Stimulated activated naive CD8-positive, alpha-beta T cell treated with anti-CD3 and anti-CD28 coated beads, Interleukin-15, Interleukin-2, amounts not matched to agents 100 ng/mL and 50 ng/mL, for 24 hours (primary cell): Measurements from ENCODE around the gene ASTL.
"Not testable (repeated sequence)": the region's sequence is repeated elsewhere in the genome, so short reads cannot be mapped to it uniquely, and the experiment has no call there.

Experiments
- H3K27ac Mint-ChIP-seq: one replicate; pipeline ENCODE4 v1.8.0; 2021; ENCODE audit warnings: mild to moderate bottlenecking, mixed read lengths
- H3K27me3 Mint-ChIP-seq: one replicate; pipeline ENCODE4 v1.8.0; 2021; ENCODE audit warnings: mixed read lengths
- H3K36me3 Mint-ChIP-seq: one replicate; pipeline ENCODE4 v1.8.0; 2021; ENCODE audit warnings: low read depth, mixed read lengths
- H3K4me1 Mint-ChIP-seq: one replicate; pipeline ENCODE4 v1.8.0; 2021; ENCODE audit warnings: low read depth, mixed read lengths
- H3K4me3 Mint-ChIP-seq: one replicate; pipeline ENCODE4 v1.8.0; 2021; ENCODE audit warnings: mild to moderate bottlenecking, mixed read lengths
- H3K9me3 Mint-ChIP-seq: one replicate; pipeline ENCODE4 v1.8.0; 2021; ENCODE audit warnings: mixed read lengths

ASTL gene

DNA sequence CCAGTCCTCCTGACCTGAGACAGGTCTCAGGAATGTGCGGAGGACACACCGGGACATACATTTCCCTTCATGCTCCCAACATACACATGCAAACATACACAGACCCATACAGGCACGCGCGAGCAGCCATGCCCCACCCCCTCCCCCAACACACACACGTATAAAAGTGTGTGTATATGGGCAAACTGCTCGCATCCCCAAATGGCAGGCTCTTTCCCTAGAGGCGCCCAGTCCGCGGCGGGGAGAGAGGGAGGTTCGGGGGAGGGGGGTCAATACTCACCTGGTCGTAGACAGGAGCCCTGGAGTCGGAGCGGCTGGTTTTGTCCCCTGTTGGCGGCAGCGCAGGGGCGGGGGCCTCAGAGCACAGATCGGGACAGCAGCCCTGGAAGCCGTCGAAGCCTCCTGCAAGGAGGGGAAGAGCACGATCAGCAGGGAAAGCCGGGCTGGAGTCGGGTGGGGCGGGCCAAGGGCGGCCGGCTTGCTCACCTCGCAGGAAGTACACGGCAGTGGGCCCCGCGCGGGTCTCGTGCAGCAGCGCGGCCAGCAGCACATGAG is 6.3 kb upstream of the ASTL start:
- Mint-ChIP-seq H3K4me1 (peaks cover 76% of the 10 kb centered on the region), H3K9me3 (no peaks in the 10 kb centered on the region), H3K36me3 (peaks cover 27% of the 10 kb centered on the region), H3K27me3 (no peaks in the 10 kb centered on the region), H3K27ac (peak overlapping the region; percentile 95), H3K4me3 (peak overlapping the region; percentile 96)

DNA sequence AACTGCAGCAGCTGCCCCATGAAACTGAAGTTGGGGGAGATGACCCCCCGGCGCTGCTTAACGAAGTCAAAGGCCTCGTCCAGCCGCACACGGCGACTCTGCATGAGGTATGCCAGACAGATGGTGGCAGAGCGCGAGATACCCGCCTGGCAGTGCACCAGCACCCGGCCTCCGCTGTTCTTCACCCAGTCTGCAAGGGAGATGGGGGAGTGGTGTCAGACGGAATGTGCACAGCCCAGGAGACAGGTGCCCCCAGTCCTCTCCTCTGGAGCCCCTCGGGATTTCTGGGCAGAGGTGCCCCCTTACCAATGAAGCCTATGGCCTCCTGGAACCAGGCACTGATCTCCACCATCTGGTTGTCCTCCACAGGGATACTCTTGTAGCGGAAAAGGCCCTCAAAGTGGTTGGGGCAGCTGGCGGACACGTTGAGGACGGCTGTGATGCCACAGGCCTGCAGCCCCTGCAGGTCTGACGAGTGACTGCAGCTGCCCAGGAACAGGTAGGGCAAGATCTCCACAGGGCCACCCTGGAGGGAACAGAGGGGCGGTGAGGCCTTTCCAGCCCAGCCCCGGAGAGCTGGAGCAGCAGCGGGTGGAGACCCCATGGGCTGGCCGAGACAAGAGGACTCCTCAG is 5.7 kb upstream of the ASTL start:
- Mint-ChIP-seq H3K36me3 (peaks cover 27% of the 10 kb centered on the region), H3K27ac (peak overlapping the region; percentile 95), H3K4me3 (peak overlapping the region; percentile 96), H3K27me3 (no peaks in the 10 kb centered on the region), H3K4me1 (peaks cover 76% of the 10 kb centered on the region), H3K9me3 (no peaks in the 10 kb centered on the region)

DNA sequence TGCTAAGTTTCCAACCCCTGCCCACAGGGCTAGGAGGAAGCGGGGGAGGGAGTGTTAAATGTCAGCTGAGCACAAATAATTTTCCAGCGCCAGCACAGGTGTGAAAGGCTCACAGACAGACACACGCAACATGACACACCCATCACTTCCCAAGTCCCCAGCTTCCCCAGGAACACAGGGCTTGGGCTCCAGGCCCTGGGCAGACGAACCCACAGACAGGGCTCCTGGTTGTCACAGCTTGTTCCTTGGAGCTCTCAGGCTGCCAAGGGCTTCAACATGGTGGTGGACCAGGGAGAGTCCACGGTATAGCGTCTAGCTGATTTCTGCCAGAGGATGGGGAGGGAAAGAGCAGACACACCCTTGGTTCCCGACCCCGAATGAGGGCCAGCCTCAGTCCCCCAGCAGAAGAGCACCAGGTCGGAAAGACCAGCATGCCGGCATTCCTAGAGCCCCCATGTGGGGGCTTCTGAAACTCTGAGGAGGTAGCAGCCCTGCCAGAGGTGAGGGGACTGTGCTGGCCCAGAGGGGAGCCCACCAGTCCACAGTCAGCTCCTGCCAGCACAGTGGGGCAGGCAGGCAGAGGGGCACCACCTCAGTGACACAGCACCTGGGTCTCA is 5.0 kb upstream of the ASTL start:
- H3K36me3 Mint-ChIP-seq, result peaks cover 27% of the 10 kb centered on the region
- H3K4me1 Mint-ChIP-seq, result peaks cover 73% of the 10 kb centered on the region
- H3K27me3 Mint-ChIP-seq, result no peaks in the 10 kb centered on the region
- no peaks in the 10 kb centered on the region for H3K9me3 Mint-ChIP-seq
- H3K27ac Mint-ChIP-seq, result peak overlapping the region; percentile 95
- H3K4me3 Mint-ChIP-seq, result peak overlapping the region; percentile 96

DNA sequence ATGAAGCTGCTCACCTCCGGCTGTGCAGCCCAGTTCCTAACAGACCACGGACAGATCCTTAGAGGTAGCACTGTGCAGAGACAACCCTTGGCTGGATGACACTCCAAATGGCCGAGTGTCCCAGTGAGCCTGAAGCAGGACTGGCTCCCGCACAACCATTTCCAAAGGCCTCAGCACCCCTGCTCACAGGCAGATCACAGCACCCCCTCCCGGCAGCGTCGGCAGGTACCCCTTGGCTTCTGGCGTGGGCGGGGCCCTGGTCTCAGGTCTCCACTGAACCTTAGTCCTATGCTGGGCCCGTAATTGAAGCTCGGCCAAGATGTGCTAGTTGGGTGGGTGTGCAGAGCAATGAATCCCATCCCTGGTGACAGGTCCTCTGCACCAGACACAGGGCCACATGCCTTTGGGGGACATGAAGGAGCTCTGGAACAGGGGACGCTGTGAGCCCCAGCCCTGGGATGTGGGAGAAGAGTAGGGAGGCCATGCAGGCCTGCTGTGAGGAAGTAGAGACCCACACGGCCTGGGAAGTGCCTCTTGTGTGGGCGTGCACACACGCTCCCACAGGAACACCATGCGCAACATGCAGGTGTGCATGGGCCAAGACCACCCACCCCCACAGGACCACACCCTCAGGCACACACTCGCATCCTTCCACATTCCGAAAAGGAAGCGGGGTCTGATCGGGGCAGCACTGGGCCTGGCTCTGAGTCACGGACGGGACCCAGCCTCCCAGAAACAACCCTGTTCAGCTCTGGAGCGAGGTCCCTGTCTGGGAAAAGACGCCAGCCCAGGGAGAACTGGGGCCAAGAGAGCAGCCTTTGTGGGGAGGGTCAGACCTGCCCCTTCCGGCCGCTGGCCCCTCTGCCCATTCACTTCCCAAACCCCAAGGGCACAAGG is 4.2 kb upstream of the ASTL start:
- Mint-ChIP-seq H3K4me3 (peak overlapping the region; percentile 96), H3K27me3 (no peaks in the 10 kb centered on the region), H3K36me3 (peaks cover 27% of the 10 kb centered on the region), H3K27ac (peak overlapping the region; percentile 95), H3K9me3 (no peaks in the 10 kb centered on the region), H3K4me1 (peaks cover 64% of the 10 kb centered on the region)

DNA sequence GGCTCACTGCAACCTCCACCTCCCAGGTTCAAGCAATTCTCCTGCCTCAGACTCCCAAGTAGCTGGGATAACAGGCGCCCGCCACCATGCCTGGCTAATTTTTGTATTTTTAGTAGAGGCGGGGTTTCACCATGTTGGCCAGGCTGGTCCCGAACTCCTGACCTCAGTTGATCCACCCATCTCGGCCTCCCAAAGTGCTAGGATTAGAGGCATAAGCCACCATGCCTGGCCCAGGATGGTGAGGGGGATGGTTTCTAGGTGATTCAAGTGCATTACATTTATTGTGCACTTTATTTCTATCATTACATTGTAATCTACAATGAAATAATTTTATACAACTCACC is 3.3 kb upstream of the ASTL start:
- not testable (repeated sequence) for H3K27me3 Mint-ChIP-seq, H3K9me3 Mint-ChIP-seq
- peak overlapping the region; percentile 96 for H3K4me3 Mint-ChIP-seq
- H3K36me3 Mint-ChIP-seq, result peaks cover 27% of the 10 kb centered on the region
- peaks cover 56% of the 10 kb centered on the region for H3K4me1 Mint-ChIP-seq
- peak overlapping the region; percentile 31 for H3K27ac Mint-ChIP-seq

DNA sequence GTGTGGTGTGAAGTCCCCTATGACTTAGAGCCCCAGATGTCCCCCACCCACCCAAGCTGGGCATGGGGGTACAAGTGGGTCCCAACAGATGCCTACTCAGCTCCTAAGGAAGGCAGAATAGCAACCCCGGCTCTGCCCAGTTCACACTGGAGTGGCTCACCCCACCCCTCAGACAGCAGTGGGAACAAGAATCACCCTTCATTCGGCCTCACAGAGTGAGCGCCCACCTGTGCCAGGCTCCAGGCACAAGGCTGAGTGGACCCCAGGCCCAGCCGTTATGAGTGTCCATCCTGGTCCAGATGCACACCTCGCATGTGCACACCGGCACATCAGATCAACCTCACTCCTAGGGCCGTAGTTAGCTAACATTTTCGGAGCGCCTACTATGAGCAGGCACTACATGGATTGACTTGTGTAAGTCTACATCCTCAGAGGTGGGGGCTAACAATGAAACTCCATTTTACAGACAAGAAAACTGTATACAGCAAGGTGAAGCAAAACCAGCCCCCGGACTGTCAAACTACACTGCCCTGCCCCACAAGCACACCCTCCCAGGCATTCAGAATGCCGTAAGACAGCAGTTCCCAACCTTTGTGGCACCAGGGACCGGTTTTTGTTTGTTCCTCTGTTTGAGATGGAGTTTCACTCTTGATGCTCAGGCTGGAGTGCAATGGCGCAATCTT is 2.8 kb upstream of the ASTL start:
- peak overlapping the region; percentile 31 for H3K27ac Mint-ChIP-seq
- peaks cover 27% of the 10 kb centered on the region for H3K36me3 Mint-ChIP-seq
- peak overlapping the region; percentile 96 for H3K4me3 Mint-ChIP-seq

DNA sequence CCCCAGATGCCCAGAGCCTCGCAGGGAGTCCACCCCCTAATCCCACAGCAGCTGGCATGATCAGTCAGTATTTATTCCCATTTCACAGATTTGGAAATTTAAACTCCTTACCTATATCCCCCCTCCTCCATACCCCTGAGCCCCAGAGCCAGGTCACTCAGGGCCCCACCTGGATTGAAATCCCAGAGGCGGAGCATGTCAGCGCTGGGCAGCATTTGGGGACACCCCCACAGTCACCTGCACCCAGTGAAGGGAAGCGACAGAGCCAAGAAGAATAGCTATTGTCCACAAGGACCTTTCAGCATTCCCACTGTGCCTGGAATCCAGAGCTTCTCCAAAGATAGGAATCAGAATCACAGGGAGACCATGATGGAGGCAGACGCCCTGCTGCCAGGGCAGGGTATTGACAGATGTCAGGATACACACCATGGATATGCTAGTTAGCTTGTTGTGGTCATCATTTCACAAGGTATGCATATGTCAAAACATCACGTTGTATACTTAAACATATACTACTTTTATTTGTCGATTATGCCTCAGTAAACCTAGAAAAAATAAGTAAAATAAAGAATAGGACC is 968 bp upstream of the ASTL start:
- Mint-ChIP-seq H3K27ac (no peak overlapping the region), H3K4me3 (peak overlapping the region; percentile 14), H3K27me3 (no peaks in the 10 kb centered on the region), H3K36me3 (peaks cover 21% of the 10 kb centered on the region), H3K4me1 (peaks cover 45% of the 10 kb centered on the region), H3K9me3 (no peaks in the 10 kb centered on the region)

More for the DNA sequence above, 2.8 kb upstream of the ASTL start:
- Mint-ChIP-seq H3K27me3 (no peaks in the 10 kb centered on the region), H3K9me3 (no peaks in the 10 kb centered on the region), H3K4me1 (peaks cover 51% of the 10 kb centered on the region)

DNA sequence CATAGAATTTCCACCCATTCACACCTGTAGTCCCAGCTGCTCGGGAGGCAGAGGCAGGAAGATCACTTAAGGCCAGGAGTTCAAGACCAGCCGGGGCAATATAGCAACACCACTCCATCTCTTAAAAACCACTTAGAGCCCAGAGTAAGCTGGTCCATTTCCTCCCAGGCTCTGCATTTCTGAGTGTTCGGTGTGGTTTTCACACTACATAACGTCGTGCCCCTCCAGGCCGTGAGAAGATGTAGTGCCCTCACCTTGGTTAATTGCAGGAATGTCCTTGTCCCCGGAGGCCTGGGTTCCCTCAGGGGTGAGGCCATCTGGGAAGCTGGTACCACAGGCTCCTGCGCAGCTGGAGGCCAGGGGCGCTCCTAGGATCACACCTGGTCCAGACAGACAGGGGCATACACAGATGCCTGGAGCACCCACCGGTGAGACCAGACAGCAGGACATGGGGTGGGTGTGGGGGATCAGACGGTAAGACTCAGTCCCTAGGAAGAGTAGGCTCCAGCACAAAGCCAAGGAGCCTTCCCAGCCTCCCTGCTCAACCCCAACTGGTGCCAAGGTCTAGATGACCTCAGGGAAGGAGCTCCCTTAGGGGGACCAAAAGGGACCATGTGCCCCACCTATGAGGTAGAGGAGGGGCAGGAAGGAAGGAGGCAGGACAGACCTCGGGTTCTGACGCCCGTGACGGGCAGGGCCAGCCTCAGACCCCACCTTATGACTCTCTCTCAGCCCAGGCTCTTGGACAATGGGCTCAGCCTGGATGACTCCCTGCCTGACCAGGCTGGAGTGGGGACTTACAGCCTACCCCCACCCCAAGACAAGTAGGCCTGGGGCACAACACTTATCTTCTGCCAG is 752 bp downstream of the ASTL start:
- Mint-ChIP-seq H3K9me3 (no peaks in the 10 kb centered on the region), H3K36me3 (peaks cover 4% of the 10 kb centered on the region), H3K4me3 (no peak overlapping the region), H3K27me3 (no peaks in the 10 kb centered on the region), H3K27ac (no peak overlapping the region), H3K4me1 (peaks cover 32% of the 10 kb centered on the region)

DNA sequence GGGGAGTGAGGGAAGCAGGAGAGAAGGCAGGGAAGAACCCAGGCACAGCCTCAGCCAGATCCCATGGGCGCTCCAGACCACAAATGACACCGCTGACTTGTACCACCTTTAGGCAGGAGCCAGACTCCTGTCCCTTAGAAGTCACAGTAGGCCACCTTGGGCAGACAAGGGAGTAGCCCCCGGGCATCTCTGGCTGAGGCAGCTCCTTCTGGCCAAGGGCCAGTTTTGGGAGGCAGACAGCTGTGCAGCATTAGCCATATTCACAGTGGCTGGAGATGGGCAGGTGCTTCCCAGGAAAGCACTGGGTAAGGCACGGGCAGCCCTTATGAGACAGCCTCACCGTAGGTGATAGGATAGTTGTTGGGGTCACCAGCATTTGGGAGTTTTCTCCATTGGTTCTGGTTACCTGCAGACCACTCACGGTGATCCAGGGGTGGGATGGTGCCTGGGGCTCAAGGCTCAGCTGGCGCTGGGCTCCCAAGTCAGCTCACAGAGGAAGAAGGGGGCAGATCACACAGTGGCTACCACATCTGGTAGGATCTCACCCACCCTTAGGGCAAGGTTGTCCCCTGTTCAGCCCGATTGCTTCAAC is 2.1 kb downstream of the ASTL start:
- no peaks in the 10 kb centered on the region for H3K27me3 Mint-ChIP-seq
- H3K27ac Mint-ChIP-seq, result no peak overlapping the region
- no peaks in the 10 kb centered on the region for H3K36me3 Mint-ChIP-seq
- H3K9me3 Mint-ChIP-seq, result no peaks in the 10 kb centered on the region
- no peak overlapping the region for H3K4me3 Mint-ChIP-seq
- H3K4me1 Mint-ChIP-seq, result peaks cover 29% of the 10 kb centered on the region

DNA sequence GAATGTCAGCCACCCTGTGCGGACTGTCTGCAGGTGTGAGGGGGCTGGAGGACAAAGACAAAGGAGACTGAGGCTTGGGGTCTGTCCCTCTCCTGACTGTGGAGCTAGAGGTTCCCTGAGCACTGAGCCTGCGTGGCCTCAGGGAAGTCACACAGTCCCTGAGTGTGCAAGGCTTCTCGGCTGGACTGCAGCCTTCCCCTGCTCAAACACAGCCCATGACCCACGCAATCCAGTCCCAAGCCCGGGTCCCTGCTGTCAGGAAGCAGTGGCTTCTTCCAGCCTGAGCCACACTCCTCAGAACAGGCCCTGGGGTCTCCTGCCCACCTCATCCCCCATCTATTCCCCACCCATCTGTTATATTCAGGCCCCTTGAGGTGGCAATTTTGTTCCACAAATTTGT is 2.7 kb downstream of the ASTL start:
- Mint-ChIP-seq H3K27ac (no peak overlapping the region), H3K27me3 (no peaks in the 10 kb centered on the region), H3K4me1 (peaks cover 31% of the 10 kb centered on the region)

DNA sequence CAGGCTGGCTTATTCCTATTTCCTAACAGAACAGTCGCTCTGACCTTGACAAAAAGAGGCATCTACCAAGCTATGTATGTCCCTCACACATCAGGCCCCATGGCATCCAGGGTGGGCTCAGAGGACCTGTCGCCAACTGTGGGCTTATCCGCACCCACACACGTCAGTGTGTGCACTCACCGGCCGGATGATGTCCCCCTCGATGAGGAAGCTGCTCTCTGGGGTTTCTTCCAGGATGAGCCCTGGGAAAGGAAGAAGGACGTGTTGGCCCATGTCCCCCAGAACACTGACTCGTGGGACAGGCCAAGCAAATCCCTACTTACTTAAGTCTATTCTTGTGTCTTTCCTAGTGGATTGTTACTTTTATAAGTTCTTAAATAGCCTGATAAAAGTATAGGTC is 3.1 kb downstream of the ASTL start:
- H3K27me3 Mint-ChIP-seq, result no peaks in the 10 kb centered on the region
- no peaks in the 10 kb centered on the region for H3K36me3 Mint-ChIP-seq
- H3K27ac Mint-ChIP-seq, result no peak overlapping the region
- no peaks in the 10 kb centered on the region for H3K9me3 Mint-ChIP-seq
- peaks cover 33% of the 10 kb centered on the region for H3K4me1 Mint-ChIP-seq
- H3K4me3 Mint-ChIP-seq, result no peak overlapping the region

More for the DNA sequence above, 2.7 kb downstream of the ASTL start:
- Mint-ChIP-seq H3K4me3 (no peak overlapping the region), H3K9me3 (no peaks in the 10 kb centered on the region), H3K36me3 (no peaks in the 10 kb centered on the region)

DNA sequence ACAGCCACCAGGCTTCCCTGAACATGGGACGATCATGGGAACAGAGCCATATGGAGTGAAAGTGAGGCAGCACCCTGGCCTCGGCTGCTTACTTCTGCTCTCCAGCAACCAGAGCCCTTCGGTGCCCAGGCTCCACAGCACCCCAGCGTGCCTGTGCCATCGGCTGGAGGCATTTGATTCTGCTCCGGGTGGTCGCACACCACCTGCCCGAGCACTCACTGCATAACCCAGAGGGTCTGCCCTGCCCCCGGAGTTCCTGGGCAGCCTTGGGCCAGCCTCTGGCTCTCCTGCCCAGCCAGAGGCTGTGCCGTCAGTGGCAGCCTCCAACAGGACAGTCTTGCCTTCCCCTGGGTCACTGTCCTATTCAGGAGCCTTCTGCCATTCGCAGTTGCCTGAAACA is 3.9 kb downstream of the ASTL start:
- H3K4me1 Mint-ChIP-seq, result peaks cover 25% of the 10 kb centered on the region
- H3K36me3 Mint-ChIP-seq, result peaks cover 7% of the 10 kb centered on the region
- H3K4me3 Mint-ChIP-seq, result no peak overlapping the region
- no peak overlapping the region for H3K27ac Mint-ChIP-seq
- H3K9me3 Mint-ChIP-seq, result no peaks in the 10 kb centered on the region
- no peaks in the 10 kb centered on the region for H3K27me3 Mint-ChIP-seq
